Large intestine (tissue), 3 donors: Measurements from ENCODE around the gene ELMOD1. TPM values are rescaled to one million over a fixed set of nuclear protein-coding genes. Genes with fewer than 3 reads are reported as not detected.

Source experiments
- DNase-seq, 2 donors: peaks; one replicate each; pipeline versions ENCODE4 v3.0.0 to v3.0.0-alpha.2; 2013
- H3K27ac ChIP-seq: one replicate; pipeline ENCODE4 v1.5.1; 2013; ENCODE audit warnings: low read length
- H3K27me3 ChIP-seq: 2 replicates; pipeline ENCODE4 v1.6.1; 2013; ENCODE audit warnings: low read length; ENCODE audit not compliant: control insufficient read depth, insufficient read depth
- H3K36me3 ChIP-seq: 2 replicates; pipeline ENCODE4 v1.6.1; 2013; ENCODE audit warnings: low read length; ENCODE audit not compliant: control insufficient read depth, insufficient read depth
- H3K4me1 ChIP-seq: one replicate; pipeline ENCODE4 v1.6.1; 2013; ENCODE audit warnings: low read length; ENCODE audit not compliant: control insufficient read depth, insufficient read depth
- H3K4me3 ChIP-seq: one replicate; pipeline ENCODE4 v1.5.1; 2013; ENCODE audit warnings: low read length
- H3K9me3 ChIP-seq: one replicate; pipeline ENCODE4 v1.6.1; 2013; ENCODE audit warnings: mild to moderate bottlenecking, low read depth, low read length, moderate library complexity; ENCODE audit not compliant: control insufficient read depth
- WGBS: methylation state at CpG from one replicate; pipeline ENCODE4 v1.1.5; 2013; ENCODE audit warnings: low lambda C conversion rate; ENCODE audit not compliant: insufficient coverage; 5-methylcytosine and 5-hydroxymethylcytosine counted together
- polyA plus RNA-seq: library from polyadenylated mRNA; unstranded; fragments of 120-200 nt; gene quantifications from one replicate; pipeline ENCODE4 v1.2.1, GENCODE V29; 2013

ELMOD1 gene
- polyA plus RNA-seq, 1 donor = 0.43 TPM

DNA sequence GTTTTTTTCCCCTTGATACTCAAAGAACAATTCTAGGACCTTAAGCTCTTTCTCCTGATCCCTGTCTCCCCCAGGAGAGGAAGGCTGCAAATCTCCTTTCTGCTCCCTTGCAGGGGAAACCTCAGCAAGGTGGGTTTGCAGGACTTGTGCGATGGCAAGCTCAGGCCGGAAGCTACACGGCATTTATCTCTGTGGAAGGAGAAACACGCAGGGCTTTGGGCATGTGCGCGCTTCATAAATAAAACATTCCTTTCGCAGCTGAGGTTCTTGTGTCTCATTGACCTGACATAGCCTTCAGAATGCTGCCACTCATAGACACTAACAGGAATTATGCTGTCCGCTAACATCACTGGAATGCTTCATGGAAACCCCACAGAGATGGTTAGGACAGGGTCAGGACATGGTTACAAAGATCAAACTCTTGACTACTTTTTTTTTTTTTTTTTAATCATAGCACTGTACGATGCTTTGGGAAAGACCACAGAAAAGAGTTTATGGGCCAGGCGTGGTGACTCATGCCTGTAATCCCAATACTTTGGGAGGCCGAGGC lies 78.3 kb downstream of the ELMOD1 start:
- Histone ChIP-seq H3K36me3 (no peaks in the 10 kb centered on the region), H3K4me1 (no peaks in the 10 kb centered on the region), H3K9me3 (no peaks in the 10 kb centered on the region), H3K27ac (no peak overlapping the region), H3K27me3 (peaks cover 6% of the 10 kb centered on the region), H3K4me3 (no peak overlapping the region)
- DNase-seq = no peak
- no CpG with 5 or more reads among the region's 11 CpGs for WGBS

DNA sequence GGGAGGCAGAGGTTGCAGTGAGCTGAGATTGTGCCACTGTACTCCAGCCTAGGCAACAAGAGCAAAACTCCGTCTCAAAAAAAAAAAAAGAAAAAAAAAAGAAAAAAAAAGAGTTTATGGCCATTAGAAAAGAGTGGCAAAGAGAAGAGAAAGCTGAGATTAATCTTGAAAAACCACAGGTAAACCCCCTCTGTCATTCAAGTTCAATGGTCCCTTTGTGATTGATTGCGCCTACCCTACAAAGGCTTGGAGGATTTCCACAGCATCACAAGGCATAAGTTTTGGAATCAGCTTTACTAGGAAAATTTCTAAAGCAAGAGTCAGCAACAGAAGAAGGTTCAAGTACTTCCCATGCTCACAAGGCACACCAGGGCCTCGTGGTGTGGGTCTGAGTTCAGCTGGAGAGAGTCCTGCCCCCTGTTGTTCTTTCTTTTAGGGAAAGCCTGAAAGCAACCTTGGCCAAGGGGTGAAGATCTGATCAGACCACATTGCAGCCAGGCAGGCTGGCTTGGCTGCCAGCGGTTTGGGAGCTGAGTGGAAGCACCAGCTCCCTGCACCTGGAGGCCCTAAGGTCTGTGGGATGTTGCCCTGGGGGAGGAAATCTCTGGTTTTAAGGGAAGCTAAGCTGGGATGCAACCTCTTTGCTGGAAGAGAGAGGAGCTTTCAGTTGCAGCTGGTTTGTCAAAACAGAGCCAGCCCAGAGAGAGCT lies 79.1 kb downstream of the ELMOD1 start:
- Histone ChIP-seq H3K27ac (no peak overlapping the region), H3K4me3 (no peak overlapping the region), H3K4me1 (no peaks in the 10 kb centered on the region), H3K9me3 (no peaks in the 10 kb centered on the region), H3K27me3 (peaks cover 6% of the 10 kb centered on the region), H3K36me3 (no peaks in the 10 kb centered on the region)
- 80% methylated on average over 1 of the region's 4 CpGs for WGBS
- DNase-seq = no peak

DNA sequence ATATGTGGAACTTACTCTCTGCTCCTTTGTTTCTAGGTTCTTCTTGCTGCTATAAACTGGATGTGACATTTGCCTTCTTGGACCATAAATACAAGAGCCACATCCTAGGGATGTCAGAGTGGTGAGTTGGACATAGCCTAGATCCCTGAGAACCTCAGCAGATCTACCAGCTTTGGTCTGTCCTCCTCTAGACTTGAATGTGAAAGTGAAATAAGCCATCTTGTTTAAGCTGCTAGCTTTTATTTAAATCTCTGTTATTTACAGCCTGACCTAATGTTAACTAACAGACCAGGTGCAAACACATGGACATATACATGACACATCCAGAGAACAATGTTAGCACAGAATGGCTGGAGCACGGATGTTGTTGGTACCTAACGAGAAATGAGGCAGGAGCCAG lies 85.0 kb downstream of the ELMOD1 start:
- no CpG with 5 or more reads among the region's 2 CpGs for WGBS

DNA sequence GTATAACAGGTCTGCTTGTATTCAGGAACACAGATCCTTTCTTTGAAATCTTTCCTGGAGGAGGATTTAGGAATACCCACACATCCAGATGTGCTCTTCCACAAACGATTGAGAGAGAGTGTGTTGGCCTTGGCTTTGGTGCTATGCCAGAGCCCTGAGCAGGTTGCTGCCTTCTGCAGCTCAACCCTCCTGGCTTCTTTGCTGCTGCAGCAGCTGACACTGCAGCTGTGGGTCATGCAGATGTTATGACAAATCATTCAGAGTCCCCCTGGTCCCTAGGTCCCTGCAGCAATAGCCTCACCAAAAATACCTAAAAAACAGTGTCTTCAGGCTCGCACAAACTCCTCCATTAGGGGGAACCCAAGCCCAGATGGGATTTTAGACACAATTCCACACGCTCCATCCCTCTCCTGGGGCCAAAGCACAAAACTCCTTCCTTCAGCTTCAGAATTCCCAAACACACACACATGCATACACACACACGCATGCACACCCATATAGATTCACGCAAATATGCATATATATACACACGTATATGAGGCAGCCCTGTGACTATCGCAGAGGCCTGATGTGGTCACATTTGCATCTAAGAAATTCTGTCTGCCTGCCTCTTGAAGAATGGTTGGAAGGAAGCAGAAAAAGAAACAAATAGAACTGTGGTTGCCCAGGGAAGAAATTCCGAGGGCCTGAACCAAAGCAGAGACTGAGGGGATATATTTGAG lies 85.5 kb downstream of the ELMOD1 start:
- Histone ChIP-seq H3K36me3 (no peaks in the 10 kb centered on the region), H3K27me3 (no peaks in the 10 kb centered on the region), H3K27ac (no peak overlapping the region), H3K4me1 (no peaks in the 10 kb centered on the region), H3K9me3 (no peaks in the 10 kb centered on the region), H3K4me3 (no peak overlapping the region)
- no peak for DNase-seq
- WGBS = 100% methylated on average over 1 of the region's 8 CpGs

More for the DNA sequence above, 85.0 kb downstream of the ELMOD1 start:
- Histone ChIP-seq H3K27ac (no peak overlapping the region), H3K4me3 (no peak overlapping the region), H3K4me1 (no peaks in the 10 kb centered on the region), H3K27me3 (no peaks in the 10 kb centered on the region), H3K9me3 (no peaks in the 10 kb centered on the region), H3K36me3 (no peaks in the 10 kb centered on the region)
- DNase-seq = no peak

DNA sequence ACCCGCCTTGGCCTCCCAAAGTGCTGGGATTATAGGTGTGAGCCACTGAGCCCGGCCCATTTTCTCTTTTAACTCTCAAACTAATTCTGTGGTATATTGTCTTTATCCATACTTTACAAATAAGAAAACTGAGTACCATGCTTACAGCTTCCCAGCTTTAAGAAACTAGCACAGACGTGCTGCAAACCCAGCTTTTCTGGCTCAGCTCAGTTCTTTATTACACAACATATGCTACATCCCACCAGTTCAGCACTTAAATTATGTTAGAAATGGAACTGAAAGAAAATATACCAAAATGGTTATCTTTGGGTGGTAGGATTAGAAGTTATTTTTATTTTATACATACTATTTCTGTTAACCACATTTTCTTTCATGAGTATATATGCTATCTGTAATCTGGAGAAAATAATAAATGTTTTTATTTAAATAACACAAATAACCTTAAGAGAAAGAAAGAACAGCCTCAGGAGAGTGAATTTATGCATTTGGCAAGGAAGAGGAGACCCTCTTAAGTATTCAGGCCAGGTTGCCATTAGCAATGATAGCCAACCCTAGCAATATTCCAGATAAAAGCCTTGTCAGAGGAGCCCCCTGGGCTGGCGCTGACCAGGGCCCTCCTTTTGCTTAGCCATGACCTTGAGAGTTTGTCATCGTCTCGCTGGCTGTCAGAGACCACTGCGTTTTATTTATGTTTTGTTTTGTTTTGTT lies 87.1 kb downstream of the ELMOD1 start:
- DNase-seq = no peak
- no peaks in the 10 kb centered on the region for H3K27me3 ChIP-seq
- WGBS = no CpG with 5 or more reads among the region's 7 CpGs
- H3K4me1 ChIP-seq = no peaks in the 10 kb centered on the region
- H3K27ac ChIP-seq = no peak overlapping the region
- H3K9me3 ChIP-seq = no peaks in the 10 kb centered on the region
- H3K4me3 ChIP-seq = no peak overlapping the region
- no peaks in the 10 kb centered on the region for H3K36me3 ChIP-seq

DNA sequence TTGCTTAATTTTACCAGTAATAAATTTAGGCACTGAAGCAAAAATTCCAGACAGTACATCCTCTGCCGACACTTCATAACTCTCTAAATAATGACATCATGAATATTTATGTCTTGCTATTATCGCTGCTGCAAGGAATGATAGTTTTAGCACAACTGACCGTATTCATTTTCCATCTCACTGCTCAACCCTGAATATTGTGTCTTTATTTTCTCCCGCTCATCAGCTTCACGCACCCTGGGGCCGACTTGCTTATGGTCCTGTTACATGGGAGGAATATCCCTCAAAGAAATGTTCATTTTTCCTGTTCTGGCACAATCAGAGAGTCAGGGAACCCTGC lies 87.7 kb downstream of the ELMOD1 start:
- no peaks in the 10 kb centered on the region for H3K4me1 ChIP-seq
- no peak overlapping the region for H3K4me3 ChIP-seq
- no peaks in the 10 kb centered on the region for H3K27me3 ChIP-seq
- H3K27ac ChIP-seq = no peak overlapping the region
- no peak for DNase-seq
- WGBS = 82% methylated on average over 3 of the region's 6 CpGs
- no peaks in the 10 kb centered on the region for H3K36me3 ChIP-seq
- H3K9me3 ChIP-seq = no peaks in the 10 kb centered on the region

DNA sequence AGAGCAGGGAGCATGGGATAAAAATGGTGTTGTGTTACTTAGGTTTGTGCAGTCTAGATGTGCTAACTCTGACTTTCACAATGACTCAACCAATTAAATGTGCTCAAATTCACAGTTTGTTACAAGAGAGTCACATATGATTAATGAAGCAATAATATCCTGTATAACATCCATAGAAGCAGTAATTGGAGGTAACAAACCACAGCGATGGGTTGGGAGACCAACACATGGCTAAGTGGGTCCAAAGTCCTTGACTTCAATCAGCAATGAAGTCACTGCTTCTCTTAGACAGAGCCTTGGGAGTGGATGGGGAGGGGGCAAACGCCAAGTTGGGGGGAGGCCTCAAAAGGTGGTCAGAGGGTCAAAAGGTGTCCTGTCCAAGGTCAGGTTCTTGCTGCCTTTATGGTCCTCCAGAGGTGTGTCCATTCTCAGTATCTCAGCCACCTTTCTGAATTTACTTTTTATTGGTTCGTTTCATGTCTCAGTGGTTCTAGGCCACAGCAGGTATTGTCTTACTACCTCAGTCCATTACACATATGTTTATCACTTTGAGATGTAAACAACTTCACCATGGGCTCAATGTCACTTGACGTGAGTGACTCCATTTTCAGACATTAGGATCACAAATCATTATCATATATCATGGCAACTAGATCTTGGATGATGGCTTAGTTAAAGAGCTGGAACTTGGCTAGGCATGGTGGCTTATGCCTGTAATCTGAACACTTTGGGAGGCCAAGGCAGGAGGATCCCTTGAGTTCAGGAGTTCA lies 88.5 kb downstream of the ELMOD1 start:
- Histone ChIP-seq H3K36me3 (no peaks in the 10 kb centered on the region), H3K4me3 (no peak overlapping the region), H3K27ac (no peak overlapping the region), H3K9me3 (no peaks in the 10 kb centered on the region), H3K4me1 (no peaks in the 10 kb centered on the region), H3K27me3 (no peaks in the 10 kb centered on the region)
- 100% methylated on average over 1 of the region's 4 CpGs for WGBS
- no peak for DNase-seq

DNA sequence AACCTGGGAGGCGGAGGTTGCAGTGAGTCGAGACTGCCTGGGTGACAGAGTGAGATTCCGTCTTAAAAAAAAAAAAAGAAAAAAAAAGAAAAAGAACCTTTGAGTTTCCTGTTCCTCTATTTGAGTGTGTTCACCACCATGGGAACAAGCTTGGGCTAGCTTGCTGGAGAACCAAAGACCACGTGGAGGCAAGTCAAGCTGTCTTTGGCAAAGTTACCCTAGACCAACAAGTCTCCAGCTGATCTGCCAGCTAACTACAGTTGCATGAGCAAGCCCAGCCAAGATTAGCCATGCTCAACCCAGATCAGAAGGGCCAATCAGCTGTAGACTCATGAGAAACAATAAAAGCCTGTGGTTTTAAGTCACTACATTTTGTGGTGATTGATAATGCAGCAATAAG lies 91.2 kb downstream of the ELMOD1 start:
- H3K36me3 ChIP-seq = no peaks in the 10 kb centered on the region
- no peak overlapping the region for H3K27ac ChIP-seq
- H3K4me3 ChIP-seq = no peak overlapping the region
- WGBS = no CpG with 5 or more reads among the region's 4 CpGs
- H3K4me1 ChIP-seq = no peaks in the 10 kb centered on the region
- H3K27me3 ChIP-seq = no peaks in the 10 kb centered on the region
- no peak for DNase-seq
- no peaks in the 10 kb centered on the region for H3K9me3 ChIP-seq

DNA sequence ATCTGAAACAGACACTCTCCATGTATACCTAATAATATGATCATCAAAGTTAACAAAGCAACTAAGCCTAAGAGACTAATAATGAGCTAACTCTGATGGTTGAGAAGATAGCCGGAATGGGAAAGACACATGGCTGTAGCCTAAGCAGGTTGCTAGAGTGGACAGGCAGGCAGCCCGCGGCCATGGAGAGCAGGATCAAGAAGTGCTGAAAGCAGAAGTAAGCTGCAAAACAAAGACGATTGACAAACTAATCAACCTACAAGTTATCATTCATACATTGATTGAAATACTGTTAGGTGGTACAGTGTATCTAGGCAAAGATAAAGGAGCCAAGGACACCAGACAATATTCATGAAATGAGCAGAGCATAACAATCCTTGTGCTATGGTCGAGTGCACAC lies 91.6 kb downstream of the ELMOD1 start:
- no peak for DNase-seq
- Histone ChIP-seq H3K36me3 (no peaks in the 10 kb centered on the region), H3K27me3 (no peaks in the 10 kb centered on the region), H3K9me3 (no peaks in the 10 kb centered on the region), H3K4me3 (no peak overlapping the region), H3K4me1 (no peaks in the 10 kb centered on the region), H3K27ac (no peak overlapping the region)
- WGBS = no CpG with 5 or more reads among the region's 5 CpGs

DNA sequence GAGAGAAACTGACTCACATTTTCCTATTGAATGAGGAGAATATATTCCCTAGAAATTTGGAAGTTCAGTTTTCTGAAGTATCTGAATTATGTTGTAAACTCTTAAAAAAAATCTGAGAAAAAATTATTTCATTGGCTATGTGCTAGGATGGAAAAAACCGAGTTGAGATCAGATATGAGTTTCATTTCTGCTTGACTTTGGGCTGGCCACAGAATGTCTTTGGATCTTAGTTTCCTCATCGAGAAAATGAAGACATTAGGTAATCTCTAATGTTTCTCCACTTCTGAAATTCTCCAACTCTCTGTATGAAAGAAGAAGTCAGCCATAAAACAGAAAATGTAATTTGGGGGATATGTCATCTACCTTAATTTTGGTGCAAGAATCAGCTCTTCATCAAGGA lies 92.1 kb downstream of the ELMOD1 start:
- no peak for DNase-seq
- Histone ChIP-seq H3K4me3 (no peak overlapping the region), H3K4me1 (no peaks in the 10 kb centered on the region), H3K9me3 (no peaks in the 10 kb centered on the region), H3K36me3 (no peaks in the 10 kb centered on the region), H3K27ac (no peak overlapping the region), H3K27me3 (no peaks in the 10 kb centered on the region)
- WGBS = 78% methylated on average over 1 of the region's 2 CpGs
